T-helper 2 cell treated with Interferon-gamma antibody and Interleukin-4, amounts not matched to agents 5 μg/mL and 100 μg/mL, for 36 hours (primary cell): ENCODE data around the gene CATSPERE.
A peak's percentile ranks its signal among the peaks of the same experiment; 100 is the strongest.
"Not testable (repeated sequence)": the region's sequence is repeated elsewhere in the genome, so short reads cannot be mapped to it uniquely, and the experiment has no call there.

ENCODE experiments used
- DNase-seq: peaks from one replicate; pipeline ENCODE4 v3.0.0; 2021; ENCODE audit warnings: low spot score
- H3K27ac Mint-ChIP-seq: one replicate; pipeline ENCODE4 v1.8.0; 2021; ENCODE audit warnings: mild to moderate bottlenecking, mixed read lengths
- H3K27me3 Mint-ChIP-seq: one replicate; pipeline ENCODE4 v1.8.0; 2021; ENCODE audit warnings: low read depth, mixed read lengths
- H3K36me3 Mint-ChIP-seq: one replicate; pipeline ENCODE4 v1.8.0; 2021; ENCODE audit warnings: low read depth, mixed read lengths
- H3K4me1 Mint-ChIP-seq: one replicate; pipeline ENCODE4 v1.8.0; 2021; ENCODE audit warnings: low read depth, mixed read lengths
- H3K4me3 Mint-ChIP-seq: one replicate; pipeline ENCODE4 v1.8.0; 2022; ENCODE audit warnings: mild to moderate bottlenecking, moderate library complexity, mixed read lengths
- H3K9me3 Mint-ChIP-seq: one replicate; pipeline ENCODE4 v1.8.0; 2021; ENCODE audit warnings: mixed read lengths

Gene CATSPERE

DNA sequence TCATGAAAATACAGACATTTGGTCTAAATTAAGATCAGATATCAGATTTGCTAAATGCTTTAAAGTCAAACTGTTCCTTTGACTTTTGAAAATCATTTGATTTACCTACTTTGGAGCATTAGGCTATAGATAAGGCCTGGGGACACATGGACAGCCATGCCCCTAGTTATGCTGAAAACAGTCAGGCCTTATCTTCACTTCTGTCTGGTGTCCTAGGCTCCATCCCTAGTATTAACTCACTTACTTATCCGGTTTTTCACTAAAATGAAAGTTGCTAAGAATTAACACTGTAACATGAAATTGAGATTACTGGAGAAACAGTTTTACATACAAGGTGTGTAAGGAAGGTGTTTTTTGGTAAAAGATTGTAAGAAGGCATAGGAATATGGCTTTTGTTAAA, 4.5 kb upstream of the CATSPERE start:
- DNase-seq = no peak
- Mint-ChIP-seq H3K4me3 (no peak overlapping the region), H3K9me3 (peaks cover 16% of the 10 kb centered on the region), H3K27ac (no peak overlapping the region), H3K36me3 (peaks cover 22% of the 10 kb centered on the region), H3K27me3 (no peaks in the 10 kb centered on the region), H3K4me1 (peaks cover 18% of the 10 kb centered on the region)

DNA sequence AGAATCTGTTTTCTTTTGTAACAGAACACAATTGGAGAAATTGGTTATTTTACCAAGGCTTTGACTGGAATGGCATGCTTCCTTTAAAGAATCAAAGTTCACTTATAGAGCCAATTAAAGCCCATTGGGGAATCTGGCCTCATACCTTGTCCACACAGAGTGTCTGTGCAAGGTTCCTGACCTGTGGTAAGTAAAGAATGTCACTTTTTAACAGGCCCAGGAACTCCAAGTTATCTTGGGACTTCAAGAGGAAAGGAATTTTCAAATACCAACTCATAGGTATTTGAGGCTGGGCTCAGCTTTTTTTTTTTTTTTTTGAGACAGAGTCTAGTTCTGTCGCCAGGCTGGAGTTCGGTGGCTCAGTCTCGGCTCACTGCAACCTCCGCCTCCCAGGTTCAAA, 2.3 kb upstream of the CATSPERE start:
- Mint-ChIP-seq H3K4me3 (no peak overlapping the region), H3K27ac (no peak overlapping the region), H3K9me3 (peaks cover 12% of the 10 kb centered on the region), H3K4me1 (peaks cover 14% of the 10 kb centered on the region), H3K36me3 (peaks cover 18% of the 10 kb centered on the region), H3K27me3 (no peaks in the 10 kb centered on the region)
- no peak for DNase-seq

GRCh38 chr1:244460197-244460596, 876 bp upstream of the CATSPERE start:
- peaks cover 12% of the 10 kb centered on the region for H3K9me3 Mint-ChIP-seq
- peaks cover 14% of the 10 kb centered on the region for H3K4me1 Mint-ChIP-seq
- DNase-seq = peak; percentile 23
- no peaks in the 10 kb centered on the region for H3K27me3 Mint-ChIP-seq
- peaks cover 15% of the 10 kb centered on the region for H3K36me3 Mint-ChIP-seq
- H3K4me3 Mint-ChIP-seq = peak overlapping the region; percentile 54
- H3K27ac Mint-ChIP-seq = peak overlapping the region; percentile 45

- no peak for DNase-seq
- H3K27ac Mint-ChIP-seq = no peak overlapping the region
- no peaks in the 10 kb centered on the region for H3K36me3 Mint-ChIP-seq
- H3K9me3 Mint-ChIP-seq = no peaks in the 10 kb centered on the region
- no peaks in the 10 kb centered on the region for H3K4me1 Mint-ChIP-seq
- no peak overlapping the region for H3K4me3 Mint-ChIP-seq
- H3K27me3 Mint-ChIP-seq = no peaks in the 10 kb centered on the region
Measured at GRCh38 chr1:244466724-244467123, 5.7 kb downstream of the CATSPERE start.

DNA sequence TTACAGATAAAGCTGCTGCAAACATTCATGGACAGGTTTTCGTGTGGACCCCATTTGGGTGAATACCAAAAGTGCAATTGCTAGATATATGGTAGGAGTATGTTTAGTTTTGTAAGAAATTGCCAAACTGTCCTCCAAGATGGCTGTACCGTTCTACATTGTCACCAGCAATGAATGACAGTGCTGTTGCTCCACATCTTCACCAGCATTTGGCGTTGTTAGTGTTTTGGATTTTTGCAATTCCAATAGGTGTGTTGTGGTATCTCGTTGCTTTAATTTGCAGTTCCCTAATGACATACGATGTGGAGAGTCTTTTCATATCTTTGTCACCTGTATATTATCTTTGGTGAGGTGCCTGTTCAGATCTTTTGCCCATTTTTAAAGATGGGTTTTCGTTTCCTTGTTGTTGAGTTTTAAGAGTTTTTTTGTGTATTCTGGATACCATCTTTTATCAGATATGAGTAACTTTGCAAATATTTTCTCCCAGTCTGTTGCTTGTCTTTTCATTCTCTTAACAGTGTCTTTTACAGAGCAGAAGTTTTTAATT, 12.1 kb downstream of the CATSPERE start:
- Mint-ChIP-seq H3K4me3 (no peak overlapping the region), H3K4me1 (no peaks in the 10 kb centered on the region), H3K27ac (no peak overlapping the region), H3K36me3 (no peaks in the 10 kb centered on the region), H3K27me3 (peaks cover 6% of the 10 kb centered on the region), H3K9me3 (no peaks in the 10 kb centered on the region)
- no peak for DNase-seq

- H3K27ac Mint-ChIP-seq, H3K27me3 Mint-ChIP-seq, H3K9me3 Mint-ChIP-seq, DNase-seq, H3K4me3 Mint-ChIP-seq, H3K4me1 Mint-ChIP-seq, H3K36me3 Mint-ChIP-seq: not testable (repeated sequence)
Measured at GRCh38 chr1:244484971-244485370, 23.9 kb downstream of the CATSPERE start.

DNA sequence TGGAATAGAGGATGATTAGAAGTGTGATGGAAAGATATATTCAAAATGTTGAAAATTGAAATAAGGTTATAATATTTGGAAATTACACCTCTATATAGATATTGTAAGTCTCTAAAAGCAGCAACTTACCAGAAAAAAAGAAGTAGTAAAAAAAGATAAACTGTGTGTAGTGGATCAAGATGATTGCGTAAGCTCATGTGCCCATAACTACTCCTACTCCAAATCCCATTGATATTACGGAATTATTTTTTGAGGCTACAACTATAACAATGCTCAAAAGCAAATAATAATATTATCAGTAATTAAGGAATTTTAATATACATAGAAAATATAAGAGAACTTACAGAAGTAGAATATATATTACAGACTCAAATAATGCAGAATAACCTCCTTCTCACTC, 33.6 kb downstream of the CATSPERE start:
- Mint-ChIP-seq H3K36me3 (no peaks in the 10 kb centered on the region), H3K27me3 (no peaks in the 10 kb centered on the region), H3K9me3 (no peaks in the 10 kb centered on the region), H3K27ac (no peak overlapping the region), H3K4me3 (no peak overlapping the region), H3K4me1 (no peaks in the 10 kb centered on the region)
- no peak for DNase-seq

GRCh38 chr1:244496186-244496585, 35.1 kb downstream of the CATSPERE start:
- no peaks in the 10 kb centered on the region for H3K27me3 Mint-ChIP-seq
- H3K36me3 Mint-ChIP-seq = no peaks in the 10 kb centered on the region
- no peak overlapping the region for H3K4me3 Mint-ChIP-seq
- H3K9me3 Mint-ChIP-seq = peaks cover 8% of the 10 kb centered on the region
- no peak overlapping the region for H3K27ac Mint-ChIP-seq
- DNase-seq = no peak
- H3K4me1 Mint-ChIP-seq = no peaks in the 10 kb centered on the region

DNA sequence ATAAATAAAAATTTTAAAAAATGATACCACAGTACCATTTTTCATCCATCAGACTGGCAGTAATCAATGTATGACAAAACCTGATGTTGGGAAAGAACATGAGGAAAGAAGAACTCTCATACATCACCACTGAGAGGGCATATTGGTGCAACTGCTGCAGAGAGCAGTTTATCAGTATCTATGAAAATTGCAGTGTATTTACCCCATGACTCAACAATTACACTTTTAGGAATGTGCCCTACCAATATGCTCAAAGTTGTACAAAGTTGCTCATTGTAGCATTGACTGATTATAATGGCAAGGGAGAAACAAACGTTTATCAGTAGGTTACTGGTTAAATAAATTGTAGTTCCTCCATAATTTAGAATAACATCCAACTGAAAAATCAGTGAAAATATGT, 36.7 kb downstream of the CATSPERE start:
- no peak for DNase-seq
- H3K4me1 Mint-ChIP-seq = no peaks in the 10 kb centered on the region
- peaks cover 8% of the 10 kb centered on the region for H3K9me3 Mint-ChIP-seq
- no peaks in the 10 kb centered on the region for H3K27me3 Mint-ChIP-seq
- H3K27ac Mint-ChIP-seq = no peak overlapping the region
- no peak overlapping the region for H3K4me3 Mint-ChIP-seq
- H3K36me3 Mint-ChIP-seq = no peaks in the 10 kb centered on the region

DNA sequence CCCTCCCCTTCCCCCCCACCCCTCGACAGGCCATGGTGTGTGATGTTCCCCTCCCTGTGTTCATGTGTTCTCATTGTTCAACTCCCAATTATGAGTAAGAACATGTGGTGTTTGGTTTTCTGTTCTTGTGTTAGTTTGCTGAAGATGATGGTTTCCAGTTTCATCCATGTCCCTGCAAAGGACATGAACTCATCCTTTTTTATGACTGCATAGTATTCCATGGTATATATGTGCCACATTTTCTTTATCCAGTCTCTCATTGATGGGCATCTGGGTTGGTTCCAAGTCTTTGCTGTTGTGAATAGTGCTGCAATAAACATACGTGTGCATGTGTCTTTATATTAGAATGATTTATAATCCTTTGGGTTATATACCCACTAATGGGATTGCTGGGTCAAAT, 38.4 kb downstream of the CATSPERE start:
- not testable (repeated sequence) for DNase-seq, H3K27ac Mint-ChIP-seq, H3K9me3 Mint-ChIP-seq, H3K4me3 Mint-ChIP-seq, H3K27me3 Mint-ChIP-seq, H3K36me3 Mint-ChIP-seq, H3K4me1 Mint-ChIP-seq

GRCh38 chr1:244500515-244500914, 39.4 kb downstream of the CATSPERE start:
- not testable (repeated sequence) for H3K36me3 Mint-ChIP-seq, DNase-seq, H3K9me3 Mint-ChIP-seq, H3K4me3 Mint-ChIP-seq, H3K4me1 Mint-ChIP-seq, H3K27ac Mint-ChIP-seq, H3K27me3 Mint-ChIP-seq

GRCh38 chr1:244502630-244503029, 41.6 kb downstream of the CATSPERE start:
- H3K4me1 Mint-ChIP-seq = no peaks in the 10 kb centered on the region
- DNase-seq = no peak
- no peaks in the 10 kb centered on the region for H3K27me3 Mint-ChIP-seq
- H3K27ac Mint-ChIP-seq = no peak overlapping the region
- H3K9me3 Mint-ChIP-seq = peaks cover 13% of the 10 kb centered on the region
- H3K36me3 Mint-ChIP-seq = no peaks in the 10 kb centered on the region
- H3K4me3 Mint-ChIP-seq = no peak overlapping the region

DNA sequence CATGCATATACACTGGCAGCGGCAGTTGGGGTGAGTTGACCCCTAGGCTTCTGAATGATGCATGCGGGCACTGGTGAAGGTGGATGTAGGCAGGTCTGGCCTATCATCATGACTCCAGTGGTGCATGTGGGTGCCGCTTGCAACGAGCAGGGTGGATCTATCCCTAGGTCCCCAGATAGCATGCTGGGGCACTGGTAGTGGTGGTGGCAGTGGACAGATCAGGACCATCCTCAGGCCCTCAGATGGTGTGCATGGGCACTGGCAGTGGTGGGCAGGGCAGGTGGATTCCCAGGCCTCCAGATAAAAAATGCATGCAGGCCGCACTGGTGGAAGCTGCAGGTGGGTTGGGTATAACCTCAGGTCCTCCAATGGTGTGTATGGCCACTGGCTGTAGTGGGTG, 52.4 kb downstream of the CATSPERE start:
- peaks cover 21% of the 10 kb centered on the region for H3K9me3 Mint-ChIP-seq
- H3K36me3 Mint-ChIP-seq = no peaks in the 10 kb centered on the region

GRCh38 chr1:244515680-244516079, 54.6 kb downstream of the CATSPERE start:
- no peak overlapping the region for H3K4me3 Mint-ChIP-seq
- no peak overlapping the region for H3K27ac Mint-ChIP-seq
- H3K4me1 Mint-ChIP-seq = no peaks in the 10 kb centered on the region
- H3K27me3 Mint-ChIP-seq = no peaks in the 10 kb centered on the region
- DNase-seq = no peak
- peaks cover 15% of the 10 kb centered on the region for H3K9me3 Mint-ChIP-seq
- H3K36me3 Mint-ChIP-seq = no peaks in the 10 kb centered on the region

More for the DNA sequence above, 52.4 kb downstream of the CATSPERE start:
- no peaks in the 10 kb centered on the region for H3K4me1 Mint-ChIP-seq
- no peak for DNase-seq
- H3K27me3 Mint-ChIP-seq = no peaks in the 10 kb centered on the region
- no peak overlapping the region for H3K4me3 Mint-ChIP-seq
- H3K27ac Mint-ChIP-seq = no peak overlapping the region

- no peak overlapping the region for H3K27ac Mint-ChIP-seq
- no peaks in the 10 kb centered on the region for H3K36me3 Mint-ChIP-seq
- peaks cover 4% of the 10 kb centered on the region for H3K9me3 Mint-ChIP-seq
- DNase-seq = no peak
- no peak overlapping the region for H3K4me3 Mint-ChIP-seq
- no peaks in the 10 kb centered on the region for H3K4me1 Mint-ChIP-seq
- H3K27me3 Mint-ChIP-seq = no peaks in the 10 kb centered on the region
Measured at GRCh38 chr1:244536316-244536715, 75.2 kb downstream of the CATSPERE start.
